NCI-H526 treated with DMSO at 0.1 percent for 48 hours (cell line): Measurements from ENCODE around the gene ABCA6.
"Not testable (repeated sequence)": the region's sequence is repeated elsewhere in the genome, so short reads cannot be mapped to it uniquely, and the experiment has no call there.

ENCODE experiments used
- DNase-seq: peaks from one replicate; lab custom pipeline; 2025; lab: John Stamatoyannopoulos, UW

The ABCA6 gene

DNA sequence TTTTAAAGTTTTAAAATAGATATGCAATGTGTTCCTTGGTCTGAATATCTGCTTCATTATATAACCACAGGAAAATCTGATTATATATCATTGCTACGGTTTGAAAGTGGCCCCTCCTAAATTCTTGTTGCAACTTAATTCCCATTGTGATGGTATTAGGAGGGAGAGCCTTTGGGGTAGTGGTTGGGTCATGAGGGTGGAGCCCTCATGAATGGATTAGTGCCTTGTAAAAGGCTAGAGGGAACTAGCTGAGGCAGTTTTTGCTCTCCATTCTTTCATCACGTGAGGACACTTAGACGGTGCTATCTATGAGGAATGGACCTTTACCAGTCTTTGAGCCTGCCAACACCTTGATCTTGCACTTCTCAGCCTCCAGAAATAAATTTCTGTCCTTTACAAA, 7.6 kb downstream of the ABCA6 start:
- DNase-seq: no peak

GRCh38 chr17:69130627-69131296, 10.9 kb downstream of the ABCA6 start:
- DNase-seq: no peak

GRCh38 chr17:69123626-69124025, 18.1 kb downstream of the ABCA6 start:
- no peak for DNase-seq

DNA sequence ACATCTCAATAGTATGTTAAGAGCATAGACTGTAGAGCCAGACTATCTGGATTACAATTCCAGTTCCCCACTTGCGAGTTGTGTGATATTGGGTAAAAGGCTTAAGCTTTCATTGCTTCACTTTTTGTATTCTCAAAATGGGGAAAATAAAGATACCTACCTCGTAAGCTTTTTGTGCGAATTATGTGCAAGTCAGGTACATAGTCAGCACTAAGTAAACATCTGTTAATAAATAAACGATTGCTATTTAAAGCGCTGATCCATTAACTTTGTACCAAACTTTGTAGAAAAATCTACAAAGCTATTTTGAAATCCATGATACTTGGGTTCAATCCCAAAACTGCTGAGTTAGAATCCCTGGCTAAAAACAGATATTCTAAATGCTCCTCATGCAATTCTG, 19.6 kb downstream of the ABCA6 start:
- DNase-seq: no peak

DNA sequence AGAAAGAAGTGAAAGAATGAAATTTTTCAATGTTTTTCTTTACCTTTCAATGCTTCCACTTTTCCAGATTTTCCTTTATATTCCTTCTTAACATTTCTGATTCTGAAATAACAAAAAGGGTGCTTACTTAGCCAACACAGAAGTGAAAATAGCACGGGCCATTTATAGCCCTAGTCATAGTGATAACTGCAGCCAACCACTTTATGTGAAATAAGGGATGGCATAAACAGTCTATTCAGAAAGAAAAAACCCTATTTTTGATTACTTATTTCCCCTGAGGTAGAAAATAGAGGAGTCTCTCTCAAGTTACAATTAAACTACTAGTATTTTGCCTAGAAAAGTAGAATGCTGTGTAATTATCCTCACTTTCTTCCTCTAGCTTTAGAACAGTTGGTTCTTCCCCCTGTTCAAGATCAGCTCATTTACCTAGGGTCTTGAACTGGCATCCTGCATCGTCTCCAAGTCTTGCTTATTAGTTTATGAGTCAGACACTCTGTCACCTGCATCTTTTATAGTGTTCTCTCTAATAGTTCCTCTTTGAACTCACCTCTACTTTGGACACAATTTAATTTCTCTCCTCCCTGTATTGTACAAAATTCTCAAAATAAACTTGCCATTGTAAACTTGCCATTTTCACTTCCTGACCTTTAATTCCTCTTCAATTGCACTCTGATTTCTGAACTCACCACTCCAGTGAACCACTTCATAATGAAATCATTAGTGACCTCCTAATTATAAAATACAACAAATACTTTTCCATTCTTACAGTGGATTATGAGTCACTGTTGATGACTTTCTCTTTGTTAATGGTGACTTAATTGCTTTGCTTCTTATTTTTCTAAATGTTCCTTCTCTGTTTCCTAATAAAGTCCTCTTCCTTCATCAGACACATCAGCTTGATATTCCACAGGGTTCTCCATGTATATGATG, 23.6 kb downstream of the ABCA6 start:
- DNase-seq: no peak

DNA sequence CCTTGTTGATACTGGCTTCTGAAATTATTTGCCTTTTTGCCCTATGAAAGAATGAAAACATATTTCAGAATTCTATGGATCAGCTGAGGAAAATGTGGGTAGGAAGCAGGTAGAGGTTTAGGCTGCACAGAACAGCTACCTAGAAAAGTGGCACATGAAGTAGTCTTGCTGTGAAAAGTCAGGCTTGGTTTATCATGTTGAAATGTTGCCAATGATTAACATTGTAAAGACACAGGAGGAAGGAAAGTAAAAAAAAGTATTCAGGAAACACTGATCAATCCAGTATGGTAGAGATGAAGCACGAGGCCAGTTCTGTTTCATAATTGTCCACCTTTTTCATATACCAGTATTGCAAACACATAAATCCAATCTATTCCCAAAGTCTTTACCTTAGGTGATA, 29.9 kb downstream of the ABCA6 start:
- no peak for DNase-seq

- no peak for DNase-seq
Observed at GRCh38 chr17:69105907-69106730, 35.6 kb downstream of the ABCA6 start.

DNA sequence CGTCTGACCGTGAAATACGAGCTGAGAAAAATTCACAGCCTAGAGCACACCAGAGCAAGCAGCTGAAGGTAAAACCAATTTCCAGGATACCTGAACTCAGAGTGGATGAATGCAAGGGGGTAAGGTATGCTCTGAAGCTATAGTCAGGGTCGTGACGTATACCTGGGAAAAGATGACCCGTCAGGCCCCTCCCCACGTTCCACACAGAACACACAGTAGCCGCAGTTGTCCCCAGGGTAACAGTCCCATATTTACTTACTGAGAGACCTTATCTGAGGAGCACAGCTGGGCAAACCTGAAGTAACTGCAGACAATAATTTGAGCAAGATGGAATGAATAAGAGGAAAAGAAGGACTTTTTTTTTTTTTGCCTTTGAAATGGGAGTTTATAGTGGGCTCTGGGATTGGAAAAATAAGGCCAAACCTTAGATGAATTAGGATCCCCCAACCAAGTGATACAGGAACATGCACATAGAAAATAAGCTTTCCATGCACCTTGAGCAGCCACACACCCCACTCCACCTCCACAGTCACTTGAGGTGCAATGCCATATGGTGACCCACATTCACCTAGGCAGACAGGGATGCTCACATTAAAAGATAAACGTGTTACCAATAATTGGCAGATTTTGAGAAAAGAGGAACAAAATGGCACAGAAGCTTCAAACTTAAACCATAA, 38.0 kb downstream of the ABCA6 start:
- no peak for DNase-seq

DNA sequence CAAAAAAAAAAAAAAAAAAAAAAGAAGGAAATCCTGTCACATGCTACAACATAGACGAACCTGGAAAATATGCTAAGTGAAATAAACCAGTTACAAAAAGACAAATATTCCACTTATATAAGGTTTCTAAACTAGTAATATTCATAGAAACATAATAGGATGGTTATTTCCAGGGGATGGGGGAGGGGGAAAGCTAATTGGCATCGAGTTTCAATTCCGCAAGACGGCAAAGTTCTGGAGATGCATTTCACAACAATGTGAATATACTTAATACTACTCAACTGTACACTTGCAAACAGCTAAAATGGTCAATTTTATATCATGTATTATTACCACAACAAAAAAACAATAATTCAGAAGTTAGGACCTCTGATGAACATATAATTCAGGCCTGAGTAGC, 43.1 kb downstream of the ABCA6 start:
- DNase-seq: no peak

- no peak for DNase-seq
Observed at GRCh38 chr17:69096541-69096940, 45.2 kb downstream of the ABCA6 start.

GRCh38 chr17:69093995-69094394, 47.7 kb downstream of the ABCA6 start:
- no peak for DNase-seq

DNA sequence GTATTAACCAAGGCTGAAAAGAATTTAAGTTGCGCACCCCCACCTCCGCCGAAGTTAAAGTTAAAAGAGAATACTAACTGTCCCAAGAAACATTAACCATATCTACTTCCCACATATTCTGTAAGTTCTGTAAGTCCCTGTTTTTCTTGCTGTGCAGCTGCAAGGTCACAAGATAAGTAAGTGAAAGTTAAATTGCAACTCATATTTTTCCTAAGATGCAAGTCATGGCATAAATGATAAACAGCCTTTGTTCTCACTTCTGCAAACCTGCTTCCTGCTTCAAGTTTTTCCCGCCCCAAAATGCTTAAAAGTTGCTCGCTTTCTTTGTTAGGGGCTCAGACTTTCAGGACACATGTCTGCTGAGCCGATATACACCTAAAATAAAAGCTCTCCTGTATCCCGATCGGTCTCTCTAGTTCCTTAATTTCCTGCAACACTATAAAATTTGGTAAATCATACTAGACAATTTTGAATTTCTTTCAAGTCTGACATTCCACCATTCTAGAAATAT, 48.4 kb downstream of the ABCA6 start:
- DNase-seq: no peak

DNA sequence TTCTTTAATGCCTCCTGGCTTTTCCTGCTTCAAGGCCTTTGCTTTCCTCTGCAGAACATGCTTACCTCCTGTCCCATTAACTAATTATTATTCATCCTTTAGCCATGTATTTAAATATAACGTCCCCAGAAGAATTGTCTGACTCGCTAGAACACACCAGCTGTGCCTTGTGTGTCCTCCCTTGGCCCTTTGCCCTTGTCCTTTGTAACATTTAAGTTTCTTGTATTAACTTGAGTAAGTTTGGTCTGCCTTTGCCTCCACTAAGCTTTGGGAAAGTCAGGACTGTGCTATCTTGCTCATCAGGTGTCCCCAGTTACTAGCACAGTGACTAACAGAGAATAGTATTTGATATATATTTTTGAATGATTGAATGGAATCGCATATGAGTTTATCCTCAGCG, 51.3 kb downstream of the ABCA6 start:
- no peak for DNase-seq

DNA sequence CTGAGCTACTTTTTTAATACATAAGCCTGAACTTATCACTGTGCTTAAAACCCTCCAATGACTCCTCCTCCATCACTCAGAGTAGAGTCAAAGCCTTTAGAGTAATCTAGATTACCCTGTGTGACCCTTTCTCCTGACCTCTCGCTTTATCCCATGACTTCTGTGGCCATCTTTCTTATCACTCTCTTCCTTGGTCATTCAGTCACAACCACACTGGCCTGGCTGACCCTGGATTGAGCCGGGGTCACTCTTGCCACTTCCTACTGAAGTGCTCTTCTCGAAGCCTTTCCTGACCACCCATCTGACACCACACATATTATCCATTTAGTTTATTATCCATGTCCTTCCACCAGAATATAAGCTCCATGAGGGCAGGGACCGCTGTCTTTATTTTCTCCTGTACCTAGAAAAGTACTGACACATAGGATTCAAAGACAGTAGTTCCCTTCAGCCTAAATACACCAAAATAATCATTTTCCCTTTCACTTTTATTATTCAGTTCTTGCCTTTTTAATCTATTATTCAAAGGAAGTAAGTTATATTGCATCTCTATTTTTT, 53.0 kb downstream of the ABCA6 start:
- no peak for DNase-seq

DNA sequence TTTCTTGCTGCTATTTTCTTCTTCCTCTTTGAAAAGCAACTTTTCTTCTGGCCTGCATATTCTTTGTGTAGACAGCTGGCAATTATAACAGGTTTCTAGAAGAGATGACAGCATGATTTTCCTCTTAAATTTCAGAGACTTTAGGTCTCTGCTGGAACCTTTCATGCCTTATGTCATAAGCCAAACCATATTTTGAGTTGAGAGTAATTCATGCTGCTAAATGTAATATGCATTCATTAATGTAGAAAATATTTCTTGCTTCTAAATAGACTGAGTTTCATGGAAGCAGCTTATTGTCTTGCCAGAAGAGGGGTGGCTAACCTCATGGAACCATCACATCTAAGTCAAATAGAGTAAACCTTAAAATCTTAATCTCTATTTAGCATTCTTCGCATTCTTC, 55.1 kb downstream of the ABCA6 start:
- no peak for DNase-seq

DNA sequence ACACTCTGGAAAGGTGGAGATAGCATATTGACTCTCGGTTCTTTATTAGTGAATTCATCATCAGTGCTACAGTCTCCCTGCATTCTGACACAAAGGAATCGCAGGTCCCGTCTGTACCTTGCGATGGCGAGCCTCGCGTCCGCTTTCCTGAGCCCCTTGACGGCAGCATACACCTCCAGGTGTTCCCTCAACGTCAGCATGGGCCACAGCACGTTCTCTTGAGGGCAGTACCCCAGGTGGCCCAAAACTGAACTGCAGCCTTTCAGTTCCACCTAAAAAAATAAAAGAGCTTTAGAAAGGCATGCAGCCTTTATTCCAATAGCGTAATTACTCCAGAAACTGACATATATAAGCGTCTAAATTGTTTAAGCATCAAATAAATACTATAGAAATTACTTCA, 56.8 kb downstream of the ABCA6 start:
- peak; percentile 18 for DNase-seq

DNA sequence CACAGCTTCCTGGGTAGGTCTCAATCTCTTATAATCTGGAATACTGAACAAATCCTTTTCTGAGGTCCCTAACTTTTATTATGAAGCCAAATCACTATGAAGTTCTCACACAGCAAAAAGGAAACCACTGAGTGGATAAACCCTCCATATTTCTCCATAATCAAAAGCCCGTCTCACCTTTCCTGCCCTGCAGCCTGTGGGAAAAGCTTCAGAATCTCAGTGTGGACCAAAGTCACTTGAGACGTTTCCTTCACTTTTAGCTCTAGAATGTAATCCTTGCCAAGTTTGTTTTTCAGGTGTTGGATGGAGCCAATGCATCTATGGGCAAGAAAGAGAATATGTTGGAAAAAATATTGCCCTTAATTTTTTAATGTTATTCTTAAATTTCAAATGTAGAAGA, 59.0 kb downstream of the ABCA6 start:
- DNase-seq: no peak

DNA sequence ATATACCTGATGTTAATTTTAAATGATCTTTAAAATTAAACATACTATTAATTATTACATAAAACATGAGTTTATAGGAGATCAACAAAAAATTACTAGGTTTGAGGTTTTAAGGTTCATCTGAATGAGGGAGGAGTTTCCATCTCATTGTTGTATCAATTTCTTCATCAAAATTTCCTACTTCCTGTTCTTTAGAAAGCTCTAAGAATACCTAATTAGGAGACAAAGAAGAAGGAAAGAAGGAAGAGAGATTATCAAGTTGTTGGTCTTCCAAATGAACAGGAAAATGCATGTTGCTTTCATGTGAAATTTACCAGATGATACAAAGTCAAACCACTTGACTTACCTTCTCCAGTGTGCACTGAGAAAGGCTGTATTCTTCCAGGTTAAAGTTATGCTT, 62.8 kb downstream of the ABCA6 start:
- no peak for DNase-seq

GRCh38 chr17:69075823-69076222, 65.9 kb downstream of the ABCA6 start:
- no peak for DNase-seq

- DNase-seq: not testable (repeated sequence)
Observed at GRCh38 chr17:69073392-69073791, 68.3 kb downstream of the ABCA6 start.

GRCh38 chr17:69072803-69073256, 68.9 kb downstream of the ABCA6 start:
- not testable (repeated sequence) for DNase-seq
